Progenitor cell of endocrine pancreas (in vitro differentiated cells): ENCODE data around the gene EBNA1BP2. TPM values are rescaled to one million over a fixed set of nuclear protein-coding genes. Genes with fewer than 3 reads are reported as not detected.

Experiments
- DNase-seq: peaks from one replicate; pipeline ENCODE4 v3.0.0; 2021; ENCODE audit warnings: low spot score; ENCODE audit not compliant: unreplicated experiment
- H3K27ac Mint-ChIP-seq: 2 replicates; pipeline ENCODE4 v1.8.0; 2021; ENCODE audit warnings: mild to moderate bottlenecking, moderate library complexity, mixed read lengths
- H3K27me3 Mint-ChIP-seq: 2 replicates; pipeline ENCODE4 v1.8.0; 2021; ENCODE audit warnings: mixed read lengths
- H3K36me3 Mint-ChIP-seq: 2 replicates; pipeline ENCODE4 v1.8.0; 2022; ENCODE audit warnings: mixed read lengths; ENCODE audit not compliant: insufficient read depth
- H3K4me1 Mint-ChIP-seq: 2 replicates; pipeline ENCODE4 v1.8.0; 2021; ENCODE audit warnings: low read depth, mixed read lengths
- H3K4me3 Mint-ChIP-seq: 2 replicates; pipeline ENCODE4 v1.8.0; 2021; ENCODE audit warnings: low read depth, mild to moderate bottlenecking, moderate library complexity, mixed read lengths
- H3K9me3 Mint-ChIP-seq: 2 replicates; pipeline ENCODE4 v1.8.0; 2021; ENCODE audit warnings: low read depth, mixed read lengths
- total RNA-seq: library from RNA; stranded (reverse); gene quantifications from 2 replicates; pipeline ENCODE4 v1.2.1, GENCODE V29; 2021
- TF ChIP-seq, protein P1 (sequence below): fragments of 200-600 bp; sonication (generic); IDR thresholded peaks from one replicate; pipeline ENCODE4 v1.5.0; 2021; ENCODE audit warnings: antibody characterized with exemption, mild to moderate bottlenecking; ENCODE audit not compliant: unreplicated experiment

The EBNA1BP2 gene
- total RNA-seq, 1 donor from 2014 or later: 48.8 TPM

DNA sequence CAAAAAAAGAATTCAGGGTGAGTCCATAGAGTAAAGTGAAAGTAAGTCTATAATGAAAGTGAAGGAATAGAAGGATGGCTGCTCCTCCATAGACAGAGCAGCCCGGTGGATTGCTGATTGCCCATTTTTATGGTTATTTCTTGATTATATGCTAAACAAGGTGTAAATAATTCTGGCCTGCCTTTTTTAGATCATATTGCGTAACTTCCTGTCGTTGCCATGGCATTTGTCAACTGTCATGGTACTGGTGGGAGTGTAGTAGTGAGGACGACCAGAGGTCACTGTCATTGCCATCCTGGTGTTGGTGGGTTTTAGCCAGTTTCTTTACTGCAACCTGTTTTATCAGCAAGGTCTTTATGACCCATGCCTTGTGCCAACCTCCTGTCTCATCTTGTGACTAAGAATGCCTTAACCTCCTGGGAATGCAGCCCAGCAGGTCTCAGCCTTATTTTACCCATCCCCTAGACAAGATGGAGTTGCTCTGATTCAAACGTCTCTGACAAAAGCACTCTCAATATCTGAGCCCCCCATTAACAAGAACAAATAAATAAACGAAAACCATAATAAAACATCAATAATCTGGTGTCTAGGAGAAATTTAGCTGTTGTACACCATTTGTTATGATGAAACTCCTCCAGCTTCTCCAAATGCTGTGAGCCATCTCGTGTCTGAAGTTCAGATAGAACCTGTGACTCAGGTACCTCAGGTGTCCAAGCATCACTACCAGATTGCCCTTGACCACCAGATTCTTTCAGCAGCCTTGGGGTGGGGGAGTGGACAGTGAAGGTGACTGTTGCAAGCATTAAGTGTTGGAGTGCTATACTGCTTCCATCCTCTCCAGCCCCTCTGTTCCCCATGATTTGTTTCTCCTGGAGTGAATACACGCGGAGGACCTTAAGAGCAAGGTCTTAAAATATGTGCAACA is 36.0 kb downstream of the EBNA1BP2 start:
- TF ChIP-seq, protein P1, sequence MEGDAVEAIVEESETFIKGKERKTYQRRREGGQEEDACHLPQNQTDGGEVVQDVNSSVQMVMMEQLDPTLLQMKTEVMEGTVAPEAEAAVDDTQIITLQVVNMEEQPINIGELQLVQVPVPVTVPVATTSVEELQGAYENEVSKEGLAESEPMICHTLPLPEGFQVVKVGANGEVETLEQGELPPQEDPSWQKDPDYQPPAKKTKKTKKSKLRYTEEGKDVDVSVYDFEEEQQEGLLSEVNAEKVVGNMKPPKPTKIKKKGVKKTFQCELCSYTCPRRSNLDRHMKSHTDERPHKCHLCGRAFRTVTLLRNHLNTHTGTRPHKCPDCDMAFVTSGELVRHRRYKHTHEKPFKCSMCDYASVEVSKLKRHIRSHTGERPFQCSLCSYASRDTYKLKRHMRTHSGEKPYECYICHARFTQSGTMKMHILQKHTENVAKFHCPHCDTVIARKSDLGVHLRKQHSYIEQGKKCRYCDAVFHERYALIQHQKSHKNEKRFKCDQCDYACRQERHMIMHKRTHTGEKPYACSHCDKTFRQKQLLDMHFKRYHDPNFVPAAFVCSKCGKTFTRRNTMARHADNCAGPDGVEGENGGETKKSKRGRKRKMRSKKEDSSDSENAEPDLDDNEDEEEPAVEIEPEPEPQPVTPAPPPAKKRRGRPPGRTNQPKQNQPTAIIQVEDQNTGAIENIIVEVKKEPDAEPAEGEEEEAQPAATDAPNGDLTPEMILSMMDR: no peak
- Mint-ChIP-seq H3K27me3 (no peaks in the 10 kb centered on the region), H3K4me3 (no peak overlapping the region), H3K4me1 (peaks cover 4% of the 10 kb centered on the region), H3K36me3 (peaks cover 21% of the 10 kb centered on the region), H3K9me3 (peaks cover 36% of the 10 kb centered on the region), H3K27ac (peak overlapping the region; percentile 62)
- no peak for DNase-seq

- Mint-ChIP-seq H3K4me3 (no peak overlapping the region), H3K9me3 (peaks cover 35% of the 10 kb centered on the region), H3K27me3 (no peaks in the 10 kb centered on the region), H3K36me3 (peaks cover 22% of the 10 kb centered on the region), H3K27ac (no peak overlapping the region), H3K4me1 (peaks cover 4% of the 10 kb centered on the region)
- TF ChIP-seq, protein P1: no peak
- no peak for DNase-seq
These were observed 37.5 kb downstream of the EBNA1BP2 start for GRCh38 chr1:43134640-43135039.

- Mint-ChIP-seq H3K9me3 (peaks cover 30% of the 10 kb centered on the region), H3K27ac (no peak overlapping the region), H3K4me1 (peaks cover 4% of the 10 kb centered on the region), H3K27me3 (no peaks in the 10 kb centered on the region), H3K4me3 (no peak overlapping the region), H3K36me3 (peaks cover 18% of the 10 kb centered on the region)
- TF ChIP-seq, protein P1: no peak
- no peak for DNase-seq
These were observed 38.0 kb downstream of the EBNA1BP2 start for GRCh38 chr1:43134068-43134467.

- H3K36me3 Mint-ChIP-seq: peaks cover 14% of the 10 kb centered on the region
- H3K4me3 Mint-ChIP-seq: no peak overlapping the region
- DNase-seq: no peak
- TF ChIP-seq, protein P1: no peak
- peaks cover 22% of the 10 kb centered on the region for H3K9me3 Mint-ChIP-seq
- H3K27me3 Mint-ChIP-seq: no peaks in the 10 kb centered on the region
- peaks cover 4% of the 10 kb centered on the region for H3K4me1 Mint-ChIP-seq
- no peak overlapping the region for H3K27ac Mint-ChIP-seq
These were observed 42.7 kb downstream of the EBNA1BP2 start for GRCh38 chr1:43129426-43129825.

- no peak overlapping the region for H3K4me3 Mint-ChIP-seq
- DNase-seq: no peak
- H3K4me1 Mint-ChIP-seq: no peaks in the 10 kb centered on the region
- no peak overlapping the region for H3K27ac Mint-ChIP-seq
- TF ChIP-seq, protein P1: no peak
- H3K36me3 Mint-ChIP-seq: peaks cover 13% of the 10 kb centered on the region
- H3K9me3 Mint-ChIP-seq: peaks cover 20% of the 10 kb centered on the region
- no peaks in the 10 kb centered on the region for H3K27me3 Mint-ChIP-seq
These were observed 43.3 kb downstream of the EBNA1BP2 start for GRCh38 chr1:43128816-43129215.
